Liver (tissue), 9 donors: Measurements from ENCODE around the gene CLEC16A. TPM values are rescaled to one million over a fixed set of nuclear protein-coding genes. Genes with fewer than 3 reads are reported as not detected.

Source experiments
- DNase-seq: peaks from one replicate; pipeline ENCODE4 v3.0.0-alpha.2; 2017; ENCODE audit warnings: low spot score
- H3K27ac ChIP-seq, 2 donors: one replicate each; pipeline ENCODE4 v1.7.0; 2013; ENCODE audit warnings: inconsistent platforms in 2 of 2, low read length in 2 of 2, control low read depth in 1 of 2, low read depth in 1 of 2, mild to moderate bottlenecking in 1 of 2
- H3K27me3 ChIP-seq, 4 donors: one replicate each; pipeline versions ENCODE4 v1.6.1 to v1.7.0; 2013; ENCODE audit warnings: low read length in 3 of 4, inconsistent platforms in 1 of 4, mild to moderate bottlenecking in 1 of 4, moderate library complexity in 1 of 4; ENCODE audit not compliant: control insufficient read depth in 4 of 4, insufficient read depth in 4 of 4
- H3K36me3 ChIP-seq, 4 donors: one replicate each; pipeline versions ENCODE4 v1.6.1 to v1.7.0; 2013; ENCODE audit warnings: low read length in 3 of 4, mild to moderate bottlenecking in 3 of 4, low read depth in 1 of 4, moderate library complexity in 1 of 4; ENCODE audit not compliant: control insufficient read depth in 4 of 4, insufficient read depth in 3 of 4
- H3K4me1 ChIP-seq, 4 donors: one replicate each; pipeline versions ENCODE4 v1.6.1 to v1.7.0; 2013; ENCODE audit warnings: low read length in 3 of 4, mild to moderate bottlenecking in 3 of 4, moderate library complexity in 1 of 4; ENCODE audit not compliant: control insufficient read depth in 4 of 4, insufficient read depth in 4 of 4
- H3K4me3 ChIP-seq, 3 donors: one replicate each; pipeline versions ENCODE4 v1.6.1 to v1.7.0; 2013; ENCODE audit warnings: low read length in 3 of 3, control low read depth in 1 of 3, low read depth in 1 of 3, mild to moderate bottlenecking in 1 of 3
- H3K9ac ChIP-seq, 2 donors: one replicate each; pipeline ENCODE4 v1.7.0; 2013; ENCODE audit warnings: low read length in 2 of 2, mild to moderate bottlenecking in 2 of 2, moderate library complexity in 2 of 2, control low read depth in 1 of 2, low read depth in 1 of 2
- H3K9me3 ChIP-seq, 4 donors: one replicate each; pipeline versions ENCODE4 v1.6.1 to v1.7.0; 2013; ENCODE audit warnings: low read length in 3 of 4; ENCODE audit not compliant: control insufficient read depth in 4 of 4
- ATF3 ChIP-seq: IDR thresholded peaks from 2 replicates; pipeline ENCODE4 v1.6.1; 2016; ENCODE audit warnings: antibody characterized with exemption
- EGR1 ChIP-seq, 2 donors: IDR thresholded peaks; 2 replicates each; pipeline ENCODE4 v1.6.1; 2016 to 2018; ENCODE audit warnings: antibody characterized with exemption in 2 of 2, low read depth in 2 of 2
- FOXA1 ChIP-seq: IDR thresholded peaks from 2 replicates; pipeline ENCODE4 v1.6.1; 2016; ENCODE audit warnings: antibody characterized with exemption
- FOXA2 ChIP-seq: IDR thresholded peaks from 2 replicates; pipeline ENCODE4 v1.6.1; 2016; ENCODE audit warnings: antibody characterized with exemption
- GABPA ChIP-seq, 2 donors: IDR thresholded peaks in 1 of 2; conservative IDR thresholded peaks in 1 of 2; 2 replicates each; pipeline ENCODE4 v1.6.1; 2016; ENCODE audit warnings: antibody characterized with exemption in 2 of 2, mild to moderate bottlenecking in 1 of 2, moderate library complexity in 1 of 2
- HNF4A ChIP-seq, 2 donors: conservative IDR thresholded peaks; 2 replicates each; pipeline ENCODE4 v1.6.1; 2016; ENCODE audit warnings: antibody characterized with exemption in 2 of 2, mild to moderate bottlenecking in 2 of 2
- HNF4G ChIP-seq: IDR thresholded peaks from 2 replicates; pipeline ENCODE4 v1.6.1; 2016; ENCODE audit warnings: antibody characterized with exemption
- JUND ChIP-seq, 2 donors: IDR thresholded peaks; 2 replicates each; pipeline ENCODE4 v1.6.1; 2016; ENCODE audit warnings: antibody characterized with exemption in 2 of 2
- MAX ChIP-seq: IDR thresholded peaks from 2 replicates; pipeline ENCODE4 v1.6.1; 2016; ENCODE audit warnings: antibody characterized with exemption
- NR2F2 ChIP-seq: IDR thresholded peaks from 2 replicates; pipeline ENCODE4 v1.6.1; 2016; ENCODE audit warnings: antibody characterized with exemption
- RAD21 ChIP-seq, 2 donors: IDR thresholded peaks; 2 replicates each; pipeline ENCODE4 v1.6.1; 2016; ENCODE audit warnings: antibody characterized with exemption in 2 of 2, mild to moderate bottlenecking in 2 of 2
- REST ChIP-seq: IDR thresholded peaks from 2 replicates; pipeline ENCODE4 v1.6.1; 2016; ENCODE audit warnings: antibody characterized with exemption, mild to moderate bottlenecking
- RXRA ChIP-seq, 2 donors: IDR thresholded peaks; 2 replicates each; pipeline ENCODE4 v1.6.1; 2017 to 2018; ENCODE audit warnings: antibody characterized with exemption in 2 of 2, mild to moderate bottlenecking in 1 of 2
- SP1 ChIP-seq: IDR thresholded peaks from 2 replicates; pipeline ENCODE4 v1.6.1; 2018; ENCODE audit warnings: antibody characterized with exemption, mild to moderate bottlenecking
- TAF1 ChIP-seq: conservative IDR thresholded peaks from 2 replicates; pipeline ENCODE4 v1.6.1; 2016; ENCODE audit warnings: antibody characterized with exemption, mild to moderate bottlenecking
- YY1 ChIP-seq: IDR thresholded peaks from 2 replicates; pipeline ENCODE4 v1.6.1; 2016; ENCODE audit warnings: antibody characterized with exemption, mild to moderate bottlenecking
- ZBTB33 ChIP-seq: IDR thresholded peaks from 2 replicates; pipeline ENCODE4 v1.6.1; 2016; ENCODE audit warnings: antibody characterized with exemption
- WGBS: extraction: QIAGEN DNeasy Blood & Tissue Kit; methylation state at CpG from one replicate; pipeline ENCODE4 v1.1.7; 2013; 5-methylcytosine and 5-hydroxymethylcytosine counted together
- polyA plus RNA-seq, 2 donors: library from polyadenylated mRNA; stranded (reverse) in 1 of 2; unstranded in 1 of 2; fragments of 200-250 nt in 1 of 2; fragments of >200 nt in 1 of 2; fragmentation: Nextera tagmentation in 1 of 2; extraction: Ambion mirVana in 1 of 2; gene quantifications; one replicate each; pipeline versions ENCODE4 v1.2.1 to v1.2.3, GENCODE V29; 2013 to 2015
- total RNA-seq, 2 donors: library from RNA; depleted of rRNA; stranded (reverse); fragments of >200 nt; gene quantifications; one replicate each; pipeline ENCODE4 v1.2.3, GENCODE V29; 2014
- donor health status: healthy.
- donor health status: healthy.
- donor health status: healthy.
- donor health status: healthy.
- donor health status: healthy.

CLEC16A gene
- total and polyA plus RNA-seq, 4 donors: 9.7 to 23.0 (median 17.4) TPM

GRCh38 chr16:11090232-11090631 is 145.9 kb downstream of the CLEC16A start:
- H3K27me3 ChIP-seq: no peaks in the 10 kb centered on the region
- no peak overlapping the region for H3K27ac ChIP-seq
- H3K9me3 ChIP-seq: no peaks in the 10 kb centered on the region
- TF ChIP-seq MAX (no peak), FOXA1 (no peak), ATF3 (no peak), FOXA2 (no peak)
- no peak overlapping the region for H3K4me3 ChIP-seq
- no peak overlapping the region for H3K9ac ChIP-seq
- H3K4me1 ChIP-seq: no peaks in the 10 kb centered on the region
- 93% methylated on average over 6 of the region's 6 CpGs for WGBS
- DNase-seq: no peak
- peaks cover 2 to 12% (median 3%) of the 10 kb centered on the region in 4 donors for H3K36me3 ChIP-seq

- Histone ChIP-seq H3K4me1 (no peaks in the 10 kb centered on the region), H3K9me3 (no peaks in the 10 kb centered on the region), H3K27me3 (no peaks in the 10 kb centered on the region), H3K4me3 (no peak overlapping the region), H3K27ac (no peak overlapping the region), H3K36me3 (peaks cover 2 to 12% (median 3%) of the 10 kb centered on the region in 4 donors), H3K9ac (no peak overlapping the region)
- 92% methylated on average over 14 of the region's 14 CpGs for WGBS
- no peak for DNase-seq
- TF ChIP-seq ATF3 (no peak), FOXA1 (no peak)
These were observed 146.8 kb downstream of the CLEC16A start for GRCh38 chr16:11091021-11091785.

GRCh38 chr16:11092788-11093571 is 148.6 kb downstream of the CLEC16A start:
- peaks cover 0 to 8% (median 2%) of the 10 kb centered on the region in 4 donors for H3K36me3 ChIP-seq
- no peak overlapping the region for H3K27ac ChIP-seq
- no peaks in the 10 kb centered on the region for H3K9me3 ChIP-seq
- no peak for DNase-seq
- no peak overlapping the region for H3K9ac ChIP-seq
- H3K4me1 ChIP-seq: no peaks in the 10 kb centered on the region
- WGBS: 94% methylated on average over 12 of the region's 12 CpGs
- H3K4me3 ChIP-seq: no peak overlapping the region
- no peaks in the 10 kb centered on the region for H3K27me3 ChIP-seq
- no peak for TF ChIP-seq JUND (IDR thresholded peaks at IDR 0.05)
- no peak for TF ChIP-seq RAD21 (IDR thresholded peaks at IDR 0.05)
- no peak for TF ChIP-seq FOXA1
- no peak for TF ChIP-seq FOXA2
- no peak for TF ChIP-seq ZBTB33
- TF ChIP-seq RXRA (IDR thresholded peaks at IDR 0.05): no peak
- TF ChIP-seq MAX: no peak
- TF ChIP-seq YY1: no peak
- no peak for TF ChIP-seq HNF4A (conservative IDR thresholded peaks at IDR 0.05)
- TF ChIP-seq ATF3: no peak
- TF ChIP-seq GABPA (IDR thresholded peaks at IDR 0.05 in 1 of 2, conservative IDR thresholded peaks at IDR 0.05 in 1 of 2): no peak
- no peak for TF ChIP-seq NR2F2
- TF ChIP-seq EGR1 (IDR thresholded peaks at IDR 0.05; ENCODE audit: low read depth in 2 of 2): no peak
- TF ChIP-seq HNF4G: no peak
- no peak for TF ChIP-seq REST
- no peak for TF ChIP-seq TAF1
- no peak for TF ChIP-seq SP1
